MCF 10A (cell line): ENCODE results near the gene FBXO38. TPM values are rescaled to one million over a fixed set of nuclear protein-coding genes. Genes with fewer than 3 reads are reported as not detected.

ENCODE experiments used
- BruUV-seq: library from RNA; stranded (reverse); fragments of 400-500 nt; replicated peaks from 2 replicates; lab custom pipeline; 2021; lab: Mats Ljungman, UMichigan
- CTCF ChIA-PET: fragments of 300-600 bp; sonication (Branson Sonifier 250); formaldehyde crosslinking; extraction: SDS; loops from one replicate; lab custom pipeline; 2021; ENCODE audit warnings: antibody characterized with exemption, inconsistent platforms; lab: Yijun Ruan, JAX
- POLR2A ChIA-PET: fragments of 300-600, 350-650 bp; sonication (Branson Sonifier 250); formaldehyde crosslinking; extraction: SDS; loops from one replicate; lab custom pipeline; 2020; ENCODE audit warnings: antibody characterized with exemption, inconsistent platforms; lab: Yijun Ruan, JAX
- DNase-seq: peaks from one replicate; pipeline ENCODE4 v3.0.0-alpha.2; 2018; ENCODE audit not compliant: unreplicated experiment
- H3K27ac Mint-ChIP-seq: one replicate; pipeline ENCODE4 v1.8.0; 2022; ENCODE audit warnings: mild to moderate bottlenecking, low read depth, mixed read lengths; ENCODE audit not compliant: unreplicated experiment
- H3K27me3 Mint-ChIP-seq: one replicate; pipeline ENCODE4 v1.8.0; 2022; ENCODE audit warnings: mixed read lengths; ENCODE audit not compliant: insufficient read depth, unreplicated experiment
- H3K36me3 Mint-ChIP-seq: one replicate; pipeline ENCODE4 v1.8.0; 2022; ENCODE audit warnings: mild to moderate bottlenecking, moderate library complexity, mixed read lengths; ENCODE audit not compliant: insufficient read depth, unreplicated experiment
- H3K4me1 Mint-ChIP-seq: one replicate; pipeline ENCODE4 v1.8.0; 2022; ENCODE audit warnings: mixed read lengths; ENCODE audit not compliant: insufficient read depth, unreplicated experiment
- H3K4me3 Mint-ChIP-seq: one replicate; pipeline ENCODE4 v1.8.0; 2022; ENCODE audit warnings: mild to moderate bottlenecking, moderate library complexity, mixed read lengths; ENCODE audit not compliant: unreplicated experiment
- H3K9me3 Mint-ChIP-seq: one replicate; pipeline ENCODE4 v1.8.0; 2022; ENCODE audit warnings: mixed read lengths; ENCODE audit not compliant: unreplicated experiment
- intact Hi-C: fragments of 100-400 bp; cut with micrococcal nuclease; formaldehyde crosslinking; loops from 2 replicates; pipeline ENCODE4 v1.14.1; 2022
- total RNA-seq: library from RNA; stranded (reverse); gene quantifications from 2 replicates; pipeline ENCODE4 v1.2.3, GENCODE V29; 2022
- TF ChIP-seq, protein P1 (sequence below): fragments of 200-600 bp; IDR thresholded peaks from one replicate; pipeline ENCODE4 v1.8.0; 2022; ENCODE audit warnings: antibody characterized with exemption, mild to moderate bottlenecking; ENCODE audit not compliant: unreplicated experiment

The FBXO38 gene
- total RNA-seq, 1 experiment from 2014 or later: 54.4 TPM

DNA sequence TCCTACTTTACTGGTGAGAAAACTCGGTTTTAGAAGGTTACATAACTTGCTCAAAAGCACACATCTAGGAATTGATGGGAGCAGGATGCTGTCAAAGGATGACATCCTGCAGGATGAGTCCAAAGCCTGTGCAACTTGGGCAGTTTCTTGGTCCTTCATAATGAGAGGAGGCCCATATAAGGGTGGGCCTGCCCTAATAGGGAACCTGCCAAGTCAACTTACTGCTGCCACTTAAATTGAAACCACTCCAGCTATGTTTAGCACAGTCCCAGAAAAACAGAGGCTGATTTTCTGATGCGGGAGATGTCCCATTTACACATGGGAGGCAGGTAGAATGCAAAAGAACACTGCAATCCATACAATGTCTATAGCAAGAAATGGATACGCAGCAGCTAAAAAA lies 61.8 kb downstream of the FBXO38 start:
- no peak overlapping the region for H3K4me3 Mint-ChIP-seq
- no peaks in the 10 kb centered on the region for H3K4me1 Mint-ChIP-seq
- peaks cover 38% of the 10 kb centered on the region for H3K36me3 Mint-ChIP-seq
- no peaks in the 10 kb centered on the region for H3K9me3 Mint-ChIP-seq
- intact Hi-C loops: no loop called here
- no peaks in the 10 kb centered on the region for H3K27me3 Mint-ChIP-seq
- POLR2A ChIA-PET: interaction anchor here (0.6 to 6.9 kb wide), 2 partner anchors 213 to 287 kb away, joined by 3 to 80 read pairs; no protein-coding TSS in a partner anchor
- H3K27ac Mint-ChIP-seq: no peak overlapping the region
- CTCF ChIA-PET: interaction anchor here (0.6 to 18.8 kb wide), 18 partner anchors 8 to 821 kb away, joined by 3 to 924 read pairs (median 6); no protein-coding TSS in a partner anchor
- TF ChIP-seq, protein P1, sequence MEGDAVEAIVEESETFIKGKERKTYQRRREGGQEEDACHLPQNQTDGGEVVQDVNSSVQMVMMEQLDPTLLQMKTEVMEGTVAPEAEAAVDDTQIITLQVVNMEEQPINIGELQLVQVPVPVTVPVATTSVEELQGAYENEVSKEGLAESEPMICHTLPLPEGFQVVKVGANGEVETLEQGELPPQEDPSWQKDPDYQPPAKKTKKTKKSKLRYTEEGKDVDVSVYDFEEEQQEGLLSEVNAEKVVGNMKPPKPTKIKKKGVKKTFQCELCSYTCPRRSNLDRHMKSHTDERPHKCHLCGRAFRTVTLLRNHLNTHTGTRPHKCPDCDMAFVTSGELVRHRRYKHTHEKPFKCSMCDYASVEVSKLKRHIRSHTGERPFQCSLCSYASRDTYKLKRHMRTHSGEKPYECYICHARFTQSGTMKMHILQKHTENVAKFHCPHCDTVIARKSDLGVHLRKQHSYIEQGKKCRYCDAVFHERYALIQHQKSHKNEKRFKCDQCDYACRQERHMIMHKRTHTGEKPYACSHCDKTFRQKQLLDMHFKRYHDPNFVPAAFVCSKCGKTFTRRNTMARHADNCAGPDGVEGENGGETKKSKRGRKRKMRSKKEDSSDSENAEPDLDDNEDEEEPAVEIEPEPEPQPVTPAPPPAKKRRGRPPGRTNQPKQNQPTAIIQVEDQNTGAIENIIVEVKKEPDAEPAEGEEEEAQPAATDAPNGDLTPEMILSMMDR: no peak
- BruUV-seq: no TSS peak
- no peak for DNase-seq

DNA sequence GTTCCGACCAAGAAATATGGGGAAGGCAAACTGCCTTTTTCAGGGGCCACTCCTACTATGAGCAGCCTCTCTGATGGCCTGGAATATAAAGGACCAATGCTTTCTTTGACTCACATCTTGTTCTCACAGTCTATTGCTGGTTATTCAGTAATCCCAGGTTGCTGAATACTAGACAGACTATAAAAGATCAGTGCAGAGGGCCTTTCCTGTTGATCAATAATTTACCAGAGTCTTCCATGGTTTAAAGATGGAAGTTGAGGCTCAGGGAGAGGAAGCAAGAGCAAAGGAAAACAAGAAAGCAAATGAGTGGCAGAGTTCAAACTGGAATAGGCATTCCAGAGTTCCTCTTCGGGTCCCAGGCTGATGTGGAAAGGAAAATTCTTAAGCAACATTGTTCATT lies 62.9 kb downstream of the FBXO38 start:
- ChIA-PET CTCF (interaction anchor here (1.4 to 18.8 kb wide), 3 partner anchors 7 to 286 kb away, joined by 3 to 924 read pairs (median 31); no protein-coding TSS in a partner anchor), POLR2A (interaction anchor here (6.9 kb wide), 1 partner anchor 286 kb away, joined by 80 read pairs; no protein-coding TSS in a partner anchor)
- DNase-seq: no peak
- Mint-ChIP-seq H3K27ac (no peak overlapping the region), H3K4me3 (no peak overlapping the region), H3K36me3 (peaks cover 28% of the 10 kb centered on the region), H3K27me3 (no peaks in the 10 kb centered on the region), H3K9me3 (no peaks in the 10 kb centered on the region), H3K4me1 (no peaks in the 10 kb centered on the region)
- intact Hi-C loops: no loop called here
- BruUV-seq: no TSS peak
- TF ChIP-seq, protein P1: no peak

DNA sequence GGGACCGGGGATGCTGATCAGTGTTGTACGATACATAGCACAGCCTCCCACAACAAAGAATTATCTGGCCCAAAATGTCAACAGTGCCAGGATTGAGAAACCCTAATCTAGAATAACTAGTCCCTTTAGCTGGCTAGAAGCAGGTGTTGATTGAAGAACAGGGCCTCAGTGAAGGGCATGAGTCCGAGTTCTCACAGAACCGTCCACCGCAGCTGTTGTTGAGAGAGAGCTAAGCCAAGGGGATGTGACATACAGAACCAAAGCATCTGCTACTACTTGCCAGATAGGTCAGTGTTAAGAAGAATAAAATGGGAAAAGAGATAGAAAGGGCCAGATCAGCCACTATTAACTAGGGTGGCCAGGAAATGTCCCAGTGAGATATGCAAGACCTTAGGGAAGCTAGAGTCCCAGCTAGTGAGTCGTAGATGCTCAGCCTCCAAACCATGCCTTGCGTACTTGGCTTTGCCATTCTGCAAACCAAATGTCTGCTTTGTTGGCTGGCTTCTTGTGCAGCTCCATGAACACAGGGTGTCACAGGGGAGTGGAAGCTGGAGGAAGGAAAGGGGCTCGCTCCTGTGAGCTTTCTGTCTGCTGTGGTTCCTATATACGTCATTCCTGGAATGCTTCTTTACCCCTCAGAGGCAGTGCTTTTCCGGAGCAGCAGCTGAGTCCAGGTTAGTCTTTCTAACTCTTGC lies 68.9 kb downstream of the FBXO38 start:
- Mint-ChIP-seq H3K27ac (no peak overlapping the region), H3K4me3 (no peak overlapping the region), H3K27me3 (no peaks in the 10 kb centered on the region), H3K9me3 (no peaks in the 10 kb centered on the region), H3K36me3 (no peaks in the 10 kb centered on the region), H3K4me1 (no peaks in the 10 kb centered on the region)
- no TSS peak for BruUV-seq
- POLR2A ChIA-PET: interaction anchor here (0.6 to 1.9 kb wide), 3 partner anchors 9 to 288 kb away, joined by 3 to 8 read pairs (median 3); no protein-coding TSS in a partner anchor
- TF ChIP-seq, protein P1: no peak
- no peak for DNase-seq
- intact Hi-C loops: no loop called here
- CTCF ChIA-PET: interaction anchor here (0.5 to 18.8 kb wide), 8 partner anchors 9 to 663 kb away, joined by 3 to 924 read pairs (median 6); no protein-coding TSS in a partner anchor

DNA sequence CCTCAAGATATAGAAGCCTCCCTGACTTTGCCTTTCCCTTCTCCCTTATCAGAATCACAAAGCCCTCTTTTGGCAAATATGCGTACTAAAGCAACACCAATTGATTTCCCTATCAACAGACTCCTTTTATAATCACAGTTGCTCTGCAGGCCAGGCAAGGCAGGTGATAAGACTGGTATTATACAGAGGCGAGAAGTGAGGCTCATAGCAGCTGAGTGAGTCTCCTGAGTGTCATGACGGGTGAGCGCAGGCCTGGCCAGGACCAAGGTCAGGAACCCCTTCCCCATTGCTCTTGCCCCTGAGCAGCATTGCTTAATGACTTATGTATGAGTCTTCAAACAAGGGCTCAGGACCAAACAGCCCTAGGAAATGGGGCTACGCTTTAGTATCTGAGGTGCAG lies 70.8 kb downstream of the FBXO38 start:
- TF ChIP-seq, protein P1: no peak
- no peaks in the 10 kb centered on the region for H3K4me1 Mint-ChIP-seq
- intact Hi-C loops: no loop called here
- ChIA-PET CTCF (interaction anchor here (1.2 to 18.8 kb wide), 3 partner anchors 9 to 278 kb away, joined by 3 to 924 read pairs (median 29); no protein-coding TSS in a partner anchor), POLR2A (no interaction called here)
- DNase-seq: no peak
- peaks cover 6% of the 10 kb centered on the region for H3K36me3 Mint-ChIP-seq
- BruUV-seq: no TSS peak
- H3K9me3 Mint-ChIP-seq: no peaks in the 10 kb centered on the region
- no peak overlapping the region for H3K27ac Mint-ChIP-seq
- peaks cover 18% of the 10 kb centered on the region for H3K27me3 Mint-ChIP-seq
- H3K4me3 Mint-ChIP-seq: no peak overlapping the region
